Measurements from ENCODE around the gene TRAPPC12.

The TRAPPC12 gene

DNA sequence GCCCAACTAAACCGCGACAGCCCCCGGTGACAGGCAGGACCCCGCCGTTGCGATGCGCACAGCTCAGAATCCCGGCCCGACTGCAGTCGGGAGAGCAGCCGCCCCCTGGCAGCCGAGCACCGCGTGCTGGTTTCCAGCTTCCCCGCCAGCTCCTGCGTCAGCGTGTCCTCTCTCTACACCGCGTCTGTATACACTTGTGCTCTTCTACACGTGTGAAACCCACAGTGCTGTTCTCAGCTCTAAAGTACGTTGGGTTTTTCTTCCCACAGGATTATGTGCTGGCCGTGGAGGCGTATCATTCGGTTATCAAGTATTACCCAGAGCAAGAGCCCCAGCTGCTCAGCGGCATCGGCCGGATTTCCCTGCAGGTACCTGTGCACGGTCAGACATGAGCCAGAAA is 85.8 kb downstream of the TRAPPC12 start:
- no peaks in the 10 kb centered on the region for H3K9me3 ChIP-seq (ENCODE audit: control insufficient read depth, insufficient read depth, low read length)
- peaks cover 6% of the 10 kb centered on the region for H3K36me3 ChIP-seq (ENCODE audit: control insufficient read depth, low read length)
- H3K9me2 ChIP-seq (replicated peaks; ENCODE audit: control insufficient read depth, low read length): no peaks in the 10 kb centered on the region
- H3K4me3 ChIP-seq (ENCODE audit: low read length): no peak overlapping the region
- no peak overlapping the region for H3K4me2 ChIP-seq (ENCODE audit: low read length)
- no peaks in the 10 kb centered on the region for H3K27me3 ChIP-seq (ENCODE audit: control insufficient read depth, low read length)
- H3K4me1 ChIP-seq (ENCODE audit: control insufficient read depth, low read length): peaks cover 22% of the 10 kb centered on the region
- no peak for TF ChIP-seq EZH2phosphoT487 (IDR thresholded peaks at IDR 0.05; ENCODE audit: borderline replicate concordance, low read length)
- TF ChIP-seq, protein P1, sequence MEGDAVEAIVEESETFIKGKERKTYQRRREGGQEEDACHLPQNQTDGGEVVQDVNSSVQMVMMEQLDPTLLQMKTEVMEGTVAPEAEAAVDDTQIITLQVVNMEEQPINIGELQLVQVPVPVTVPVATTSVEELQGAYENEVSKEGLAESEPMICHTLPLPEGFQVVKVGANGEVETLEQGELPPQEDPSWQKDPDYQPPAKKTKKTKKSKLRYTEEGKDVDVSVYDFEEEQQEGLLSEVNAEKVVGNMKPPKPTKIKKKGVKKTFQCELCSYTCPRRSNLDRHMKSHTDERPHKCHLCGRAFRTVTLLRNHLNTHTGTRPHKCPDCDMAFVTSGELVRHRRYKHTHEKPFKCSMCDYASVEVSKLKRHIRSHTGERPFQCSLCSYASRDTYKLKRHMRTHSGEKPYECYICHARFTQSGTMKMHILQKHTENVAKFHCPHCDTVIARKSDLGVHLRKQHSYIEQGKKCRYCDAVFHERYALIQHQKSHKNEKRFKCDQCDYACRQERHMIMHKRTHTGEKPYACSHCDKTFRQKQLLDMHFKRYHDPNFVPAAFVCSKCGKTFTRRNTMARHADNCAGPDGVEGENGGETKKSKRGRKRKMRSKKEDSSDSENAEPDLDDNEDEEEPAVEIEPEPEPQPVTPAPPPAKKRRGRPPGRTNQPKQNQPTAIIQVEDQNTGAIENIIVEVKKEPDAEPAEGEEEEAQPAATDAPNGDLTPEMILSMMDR (IDR thresholded peaks at IDR 0.05; ENCODE audit: low read depth, low read length, poor library complexity, severe bottlenecking): no peak
- peaks cover 4% of the 10 kb centered on the region; the same call in 1 of the 2 replicates for H3F3A ChIP-seq (ENCODE audit: control insufficient read depth, insufficient read depth)
- peaks cover 4% of the 10 kb centered on the region; the same call in 1 of the 2 replicates for H4K20me1 ChIP-seq (ENCODE audit: control insufficient read depth, insufficient read depth, low read depth, low read length)
- no peaks in the 10 kb centered on the region for H3K79me2 ChIP-seq (ENCODE audit: control insufficient read depth, low read length)
- no peak overlapping the region for H3K27ac ChIP-seq (ENCODE audit: low read depth, low read length)

DNA sequence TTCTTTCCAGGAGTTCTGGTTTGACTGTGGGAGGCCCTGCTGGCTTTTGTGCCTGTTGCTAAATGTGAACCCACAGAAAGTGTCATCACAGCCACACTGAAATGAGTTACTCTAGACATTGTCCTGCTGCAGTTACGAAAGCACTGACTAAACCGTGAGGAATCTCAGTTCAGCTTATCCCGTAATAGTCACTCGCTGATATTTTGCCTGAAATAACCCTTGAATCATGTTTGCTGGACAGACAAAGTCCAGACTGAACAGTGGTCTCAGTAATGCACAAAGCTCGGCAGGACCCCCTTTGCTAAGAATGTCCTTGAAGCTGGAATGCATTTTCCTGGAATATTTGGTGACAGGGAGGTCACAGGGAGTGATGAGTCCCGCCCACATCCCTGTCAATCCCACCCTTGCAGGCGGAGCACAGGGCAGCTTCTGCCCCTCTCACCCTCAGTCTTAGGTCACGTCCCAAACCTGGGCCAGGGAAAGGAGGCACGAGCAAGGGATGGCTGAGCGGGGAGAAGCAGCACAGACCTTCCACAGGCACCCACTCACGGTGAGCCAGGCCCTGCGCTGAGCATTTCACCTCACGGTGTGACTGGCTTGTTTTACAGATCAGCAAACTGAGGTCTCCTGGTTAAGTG is 86.5 kb downstream of the TRAPPC12 start:
- Histone ChIP-seq H3K36me3 (ENCODE audit: control insufficient read depth, low read length) (peaks cover 6% of the 10 kb centered on the region), H3K79me2 (ENCODE audit: control insufficient read depth, low read length) (no peaks in the 10 kb centered on the region), H3K27ac (ENCODE audit: low read depth, low read length) (no peak overlapping the region), H3K4me1 (ENCODE audit: control insufficient read depth, low read length) (peaks cover 20% of the 10 kb centered on the region), H3F3A (ENCODE audit: control insufficient read depth, insufficient read depth) (0 out of 2 replicates have a peak, but pooled peaks cover 2% of the 10 kb centered on the region), H3K9me3 (ENCODE audit: control insufficient read depth, insufficient read depth, low read length) (no peaks in the 10 kb centered on the region), H3K4me3 (ENCODE audit: low read length) (no peak overlapping the region), H4K20me1 (ENCODE audit: control insufficient read depth, insufficient read depth, low read depth, low read length) (peaks cover 4% of the 10 kb centered on the region; the same call in 1 of the 2 replicates), H3K4me2 (ENCODE audit: low read length) (no peak overlapping the region), H3K9me2 (replicated peaks; ENCODE audit: control insufficient read depth, low read length) (no peaks in the 10 kb centered on the region), H3K27me3 (ENCODE audit: control insufficient read depth, low read length) (no peaks in the 10 kb centered on the region)
- TF ChIP-seq, protein P1 (IDR thresholded peaks at IDR 0.05; ENCODE audit: low read depth, low read length, poor library complexity, severe bottlenecking): no peak
- TF ChIP-seq EZH2phosphoT487 (IDR thresholded peaks at IDR 0.05; ENCODE audit: borderline replicate concordance, low read length): no peak

DNA sequence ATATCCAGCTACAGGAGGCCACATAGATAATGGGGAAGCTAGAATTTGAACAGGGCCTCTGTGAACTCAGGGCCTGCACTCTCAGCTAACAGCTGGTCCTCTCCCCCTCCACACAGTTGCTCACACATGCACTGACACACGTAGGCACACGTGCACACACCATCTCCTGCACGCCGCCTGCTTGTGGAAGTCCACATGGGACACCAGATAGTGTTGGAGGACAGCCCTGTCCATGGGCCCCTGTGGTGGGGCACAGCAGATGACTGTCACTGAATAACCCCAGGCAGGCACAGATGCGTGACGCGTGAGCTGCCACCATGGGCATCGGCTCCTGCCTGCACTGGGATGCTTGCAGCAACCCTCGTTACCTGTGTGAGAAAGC is 87.0 kb downstream of the TRAPPC12 start:
- Histone ChIP-seq H3K4me3 (ENCODE audit: low read length) (no peak overlapping the region), H3K4me1 (ENCODE audit: control insufficient read depth, low read length) (peaks cover 15% of the 10 kb centered on the region), H3K9me3 (ENCODE audit: control insufficient read depth, insufficient read depth, low read length) (no peaks in the 10 kb centered on the region), H3K27me3 (ENCODE audit: control insufficient read depth, low read length) (no peaks in the 10 kb centered on the region), H3K9me2 (replicated peaks; ENCODE audit: control insufficient read depth, low read length) (no peaks in the 10 kb centered on the region), H3F3A (ENCODE audit: control insufficient read depth, insufficient read depth) (0 out of 2 replicates have a peak, but pooled peaks cover 2% of the 10 kb centered on the region), H4K20me1 (ENCODE audit: control insufficient read depth, insufficient read depth, low read depth, low read length) (peaks cover 4% of the 10 kb centered on the region; the same call in 1 of the 2 replicates), H3K79me2 (ENCODE audit: control insufficient read depth, low read length) (no peaks in the 10 kb centered on the region), H3K27ac (ENCODE audit: low read depth, low read length) (no peak overlapping the region), H3K4me2 (ENCODE audit: low read length) (no peak overlapping the region), H3K36me3 (ENCODE audit: control insufficient read depth, low read length) (peaks cover 6% of the 10 kb centered on the region)
- TF ChIP-seq, protein P1 (IDR thresholded peaks at IDR 0.05; ENCODE audit: low read depth, low read length, poor library complexity, severe bottlenecking): no peak
- TF ChIP-seq EZH2phosphoT487 (IDR thresholded peaks at IDR 0.05; ENCODE audit: borderline replicate concordance, low read length): no peak
